HepG2 (cell line): Measurements from ENCODE around the gene COLEC12. TPM values are rescaled to one million over a fixed set of nuclear protein-coding genes. Genes with fewer than 3 reads are reported as not detected.
"Not testable (repeated sequence)": the region's sequence is repeated elsewhere in the genome, so short reads cannot be mapped to it uniquely, and the experiment has no call there.

ENCODE experiments used
- ATAC-seq: fragments of 200-7000 bp; cut with Tn5 transposase; 3 replicates; pipeline ENCODE4 v1.9.1; 2020; ENCODE audit warnings: mild to moderate bottlenecking, moderate library complexity
- BruUV-seq: library from RNA; stranded (reverse); fragments of 400-500 nt; replicated peaks from 2 replicates; lab custom pipeline; 2021; lab: Mats Ljungman, UMichigan
- CTCF ChIA-PET: fragments of 300-600 bp; formaldehyde crosslinking; extraction: SDS; loops from one replicate; lab custom pipeline; 2021; ENCODE audit warnings: low total read pairs, inconsistent platforms, low intra/inter-chr PET ratio; lab: Yijun Ruan, JAX
- POLR2A ChIA-PET: fragments of 350-600 bp; sonication (Branson Sonifier 250); formaldehyde crosslinking; loops from one replicate; lab custom pipeline; 2020; ENCODE audit warnings: antibody characterized with exemption, inconsistent platforms; lab: Yijun Ruan, JAX
- DNase-seq: peaks from one replicate; pipeline ENCODE4 v3.0.0-alpha.2; 2015; ENCODE audit warnings: low spot score
- FAIRE-seq: peaks from 3 replicates; lab custom pipeline; 2011; peaks lifted over from hg19 to GRCh38; lab: Jason Lieb, UNC
- H2AFZ ChIP-seq: one replicate; pipeline ENCODE4 v1.6.1; 2011; ENCODE audit warnings: low read length, inconsistent platforms
- H3K27ac ChIP-seq: fragments of 300-600 bp; 3 replicates; pipeline ENCODE4 v1.8.0; 2011; ENCODE audit warnings: mixed run types, mild to moderate bottlenecking, mixed read lengths, low read length, inconsistent platforms; ENCODE audit not compliant: insufficient read depth; ENCODE audit errors: extremely low read length
- H3K27me3 ChIP-seq, 2 experiments: fragments of 200-600 bp in 1 of 2; 2 replicates in 1 of 2; 3 replicates in 1 of 2; pipeline versions ENCODE4 v1.6.0 to v1.8.0; 2011; ENCODE audit warnings: low read length in 2 of 2, mild to moderate bottlenecking in 2 of 2, moderate library complexity in 2 of 2, inconsistent platforms in 1 of 2; ENCODE audit not compliant: insufficient read depth in 2 of 2, control insufficient read depth in 1 of 2
- H3K36me3 ChIP-seq, 2 experiments: fragments of 200-600 bp in 1 of 2; replicated peaks in 1 of 2; 2 replicates in 1 of 2; 3 replicates in 1 of 2; pipeline versions ENCODE4 v1.5.1 to v1.8.0; 2011; ENCODE audit warnings: low read length in 2 of 2, inconsistent platforms in 1 of 2; ENCODE audit not compliant: insufficient read depth in 2 of 2, control insufficient read depth in 1 of 2
- H3K4me1 ChIP-seq: 2 replicates; pipeline ENCODE4 v1.5.1; 2012; ENCODE audit warnings: low read length, inconsistent platforms; ENCODE audit not compliant: insufficient read depth
- H3K4me2 ChIP-seq: 2 replicates; pipeline ENCODE4 v1.6.0; 2011; ENCODE audit warnings: low read depth, low read length, inconsistent platforms
- H3K4me3 ChIP-seq, 3 experiments: fragments of 200-600 bp in 1 of 3; sonication (generic), shearing (Covaris generic) in 1 of 3; replicated peaks in 1 of 3; 2 replicates each; pipeline ENCODE4 v1.5.1; 2011 to 2016; ENCODE audit warnings: low read length in 3 of 3, inconsistent platforms in 2 of 3, low read depth in 2 of 3, mild to moderate bottlenecking in 2 of 3, control low read depth in 1 of 3, mixed read lengths in 1 of 3; ENCODE audit not compliant: insufficient read depth in 1 of 3
- H3K79me2 ChIP-seq: one replicate; pipeline ENCODE4 v1.6.1; 2011; ENCODE audit warnings: low read length, inconsistent platforms; ENCODE audit not compliant: insufficient read depth
- H3K9ac ChIP-seq: 2 replicates; pipeline ENCODE4 v1.6.0; 2011; ENCODE audit warnings: mild to moderate bottlenecking, low read depth, low read length, inconsistent platforms; ENCODE audit not compliant: insufficient read depth
- H3K9me3 ChIP-seq: 2 replicates; pipeline ENCODE4 v1.5.1; 2012; ENCODE audit warnings: mild to moderate bottlenecking, low read length
- H4K20me1 ChIP-seq: 2 replicates; pipeline ENCODE4 v1.6.0; 2011; ENCODE audit warnings: inconsistent platforms, mild to moderate bottlenecking, low read length, moderate library complexity; ENCODE audit not compliant: insufficient read depth
- HINFP ChIP-seq: sonication (generic); formaldehyde crosslinking; IDR thresholded peaks from 2 replicates; pipeline ENCODE4 v1.4.0; 2020; ENCODE audit warnings: low read depth, mild to moderate bottlenecking, missing genetic modification reagents
- MAFK ChIP-seq, 2 experiments: IDR thresholded peaks in 1 of 2; conservative IDR thresholded peaks in 1 of 2; 2 replicates each; pipeline ENCODE4 v1.6.1; 2011; ENCODE audit warnings: improper control_type of control experiment in 2 of 2, low read length in 2 of 2
- SP4 ChIP-seq: sonication (generic); formaldehyde crosslinking; IDR thresholded peaks from 2 replicates; pipeline ENCODE4 v1.8.1; 2023; ENCODE audit warnings: mild to moderate bottlenecking, missing genetic modification reagents
- ZEB1 ChIP-seq: IDR thresholded peaks from 2 replicates; pipeline ENCODE4 v1.6.1; 2012; ENCODE audit warnings: mild to moderate bottlenecking, low read depth, inconsistent platforms; ENCODE audit not compliant: insufficient replicate concordance
- WGBS: methylation state at CpG from one replicate; pipeline ENCODE4 v1.1.6; 2017; ENCODE audit warnings: low lambda C conversion rate; 5-methylcytosine and 5-hydroxymethylcytosine counted together
- in situ Hi-C: cut with HindIII; loops from 2 replicates; pipeline ENCODE4 v1.10.0; 2017; ENCODE audit warnings: low pct_unique_long_range_greater_than_20kb; ENCODE audit not compliant: extremely low pct_ligation_motif_present
- intact Hi-C: fragments of 100-400 bp; cut with micrococcal nuclease; formaldehyde crosslinking; loops from one replicate; pipeline ENCODE4 v1.10.0; 2022; ENCODE audit not compliant: unreplicated experiment
- polyA plus RNA-seq, 8 experiments: library from polyadenylated mRNA; depleted of rRNA in 3 of 8; stranded (reverse) in 7 of 8; unstranded in 1 of 8; fragments of >200 nt; fragmentation: Illumina TruSeq in 4 of 8; extraction: Trizol in 4 of 8; gene quantifications; 2 replicates each; pipeline versions ENCODE4 v1.2.1 to v1.2.3, GENCODE V29; 2011 to 2016; ENCODE audit warnings: low read depth in 4 of 8, missing spikeins in 1 of 8, mixed read lengths in 1 of 8; ENCODE audit not compliant: insufficient read depth in 1 of 8
- total RNA-seq, 5 experiments: library from RNA; depleted of rRNA; stranded (reverse); fragments of >200 nt; fragmentation: Illumina TruSeq; extraction: Trizol; gene quantifications; 2 replicates each; pipeline ENCODE4 v1.2.3, GENCODE V29; 2016; ENCODE audit warnings: low read depth in 1 of 5
- TF ChIP-seq, protein P1 (sequence below): sonication (generic); formaldehyde crosslinking; IDR thresholded peaks from 2 replicates; pipeline ENCODE4 v1.8.0; 2022; ENCODE audit warnings: mild to moderate bottlenecking, missing genetic modification reagents; ENCODE audit not compliant: insufficient replicate concordance
- TF ChIP-seq, protein P2 (sequence below): sonication (generic); formaldehyde crosslinking; IDR thresholded peaks from 2 replicates; pipeline ENCODE4 v1.5.0; 2020; ENCODE audit warnings: missing genetic modification reagents

Gene COLEC12
- total and polyA plus RNA-seq, 2 of the 13 experiments (the other 11 are each of a cell fraction or from before 2014, with no cell fraction given), result 0.02 to 0.11 TPM

DNA sequence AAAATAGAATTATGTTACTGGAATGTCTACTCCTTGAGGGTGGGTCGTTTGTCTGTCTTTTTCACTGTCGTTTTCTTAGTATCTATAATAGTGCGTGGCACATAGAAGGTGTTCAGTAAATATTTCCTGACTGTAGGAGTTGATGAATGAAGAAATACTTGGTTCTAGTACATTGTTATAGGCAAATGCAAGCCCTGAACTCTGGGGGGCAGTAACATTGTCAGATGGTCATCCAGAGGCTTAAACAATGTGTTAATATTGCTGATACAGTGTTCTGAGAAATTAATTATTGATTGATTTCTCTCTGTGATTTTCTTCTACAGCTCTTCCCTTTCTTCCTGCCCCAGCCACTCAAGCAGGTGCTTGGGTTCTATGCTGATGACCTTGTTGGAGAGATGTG is 208.2 kb downstream of the COLEC12 start (continued):
- TF ChIP-seq HINFP (CRISPR knock-in tag), result no peak
- peak; percentile 7 to 35; a peak in 1 of 4 replicates for TF ChIP-seq MAFK (conservative IDR thresholded peaks at IDR 0.05 in 1 of 2, IDR thresholded peaks at IDR 0.05 in 1 of 2; ENCODE audit: low read length in 2 of 2)
- TF ChIP-seq, all 625 proteins: peak for 3

GRCh38 chr18:289970-290369 is 210.5 kb downstream of the COLEC12 start:
- intact Hi-C loops, result not testable (repeated sequence)

DNA sequence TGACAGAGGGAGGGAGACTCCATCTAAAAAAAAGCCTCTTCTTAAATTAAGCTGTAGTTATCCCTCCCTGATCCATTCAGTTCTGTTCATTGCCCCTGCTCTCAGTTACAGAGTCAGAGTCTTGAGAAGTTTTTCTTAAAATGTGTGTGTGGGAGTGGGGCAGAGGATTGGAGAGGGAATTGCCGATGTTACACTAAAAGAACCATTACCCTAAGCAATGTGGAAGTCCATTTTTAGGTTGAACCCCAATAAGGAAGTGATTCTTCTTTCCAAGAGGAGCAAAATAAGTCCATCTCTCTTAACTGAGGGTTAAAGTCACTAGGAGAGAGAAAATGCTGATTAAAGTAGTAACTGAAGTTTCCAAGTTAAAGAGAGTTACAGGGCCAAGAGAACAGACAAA is 211.5 kb downstream of the COLEC12 start:
- intact Hi-C loops, result no loop called here
- CTCF ChIA-PET, result no interaction called here

More at GRCh38 chr18:289970-290369, 210.5 kb downstream of the COLEC12 start:
- H3K27ac ChIP-seq, H3K79me2 ChIP-seq, H3K9me3 ChIP-seq, H4K20me1 ChIP-seq, POLR2A ChIA-PET, FAIRE-seq, H3K36me3 ChIP-seq, H3K4me3 ChIP-seq, H3K4me2 ChIP-seq, DNase-seq, H3K27me3 ChIP-seq, H3K9ac ChIP-seq, H3K4me1 ChIP-seq, H2AFZ ChIP-seq, ATAC-seq, in situ Hi-C loops, BruUV-seq, CTCF ChIA-PET: not testable (repeated sequence)
- 39% methylated on average over 4 of the region's 4 CpGs for WGBS

More for the DNA sequence above, 211.5 kb downstream of the COLEC12 start:
- Histone ChIP-seq H2AFZ (no peak overlapping the region), H3K4me1 (no peaks in the 10 kb centered on the region), H3K9ac (no peak overlapping the region), H4K20me1 (no peaks in the 10 kb centered on the region), H3K4me2 (no peak overlapping the region), H3K9me3 (no peaks in the 10 kb centered on the region), H3K27ac (no peak overlapping the region), H3K36me3 (no peaks in the 10 kb centered on the region), H3K79me2 (no peaks in the 10 kb centered on the region), H3K27me3 (no peaks in the 10 kb centered on the region), H3K4me3 (no peak overlapping the region)
- POLR2A ChIA-PET, result no interaction called here
- no peak for FAIRE-seq
- in situ Hi-C loops, result no loop called here
- no peak for DNase-seq
- no peak for ATAC-seq
- BruUV-seq, result no TSS peak
- TF ChIP-seq, protein P1, sequence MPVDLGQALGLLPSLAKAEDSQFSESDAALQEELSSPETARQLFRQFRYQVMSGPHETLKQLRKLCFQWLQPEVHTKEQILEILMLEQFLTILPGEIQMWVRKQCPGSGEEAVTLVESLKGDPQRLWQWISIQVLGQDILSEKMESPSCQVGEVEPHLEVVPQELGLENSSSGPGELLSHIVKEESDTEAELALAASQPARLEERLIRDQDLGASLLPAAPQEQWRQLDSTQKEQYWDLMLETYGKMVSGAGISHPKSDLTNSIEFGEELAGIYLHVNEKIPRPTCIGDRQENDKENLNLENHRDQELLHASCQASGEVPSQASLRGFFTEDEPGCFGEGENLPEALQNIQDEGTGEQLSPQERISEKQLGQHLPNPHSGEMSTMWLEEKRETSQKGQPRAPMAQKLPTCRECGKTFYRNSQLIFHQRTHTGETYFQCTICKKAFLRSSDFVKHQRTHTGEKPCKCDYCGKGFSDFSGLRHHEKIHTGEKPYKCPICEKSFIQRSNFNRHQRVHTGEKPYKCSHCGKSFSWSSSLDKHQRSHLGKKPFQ, result no peak
- TF ChIP-seq, protein P2, sequence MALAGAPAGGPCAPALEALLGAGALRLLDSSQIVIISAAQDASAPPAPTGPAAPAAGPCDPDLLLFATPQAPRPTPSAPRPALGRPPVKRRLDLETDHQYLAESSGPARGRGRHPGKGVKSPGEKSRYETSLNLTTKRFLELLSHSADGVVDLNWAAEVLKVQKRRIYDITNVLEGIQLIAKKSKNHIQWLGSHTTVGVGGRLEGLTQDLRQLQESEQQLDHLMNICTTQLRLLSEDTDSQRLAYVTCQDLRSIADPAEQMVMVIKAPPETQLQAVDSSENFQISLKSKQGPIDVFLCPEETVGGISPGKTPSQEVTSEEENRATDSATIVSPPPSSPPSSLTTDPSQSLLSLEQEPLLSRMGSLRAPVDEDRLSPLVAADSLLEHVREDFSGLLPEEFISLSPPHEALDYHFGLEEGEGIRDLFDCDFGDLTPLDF (CRISPR knock-in tag), result no peak
- TF ChIP-seq SP4 (no peak), ZEB1 (no peak)
- 33% methylated on average over 1 of the region's 1 CpG for WGBS
